ENCODE results near the gene FLII.
"Not testable (repeated sequence)": the region's sequence is repeated elsewhere in the genome, so short reads cannot be mapped to it uniquely, and the experiment has no call there.

FLII gene

GRCh38 chr17:18238299-18238698, 20.2 kb downstream of the FLII start:
- DNase-seq: no peak

- no peak for DNase-seq
Measured at GRCh38 chr17:18237461-18237860, 21.1 kb downstream of the FLII start.

GRCh38 chr17:18236494-18236893, 22.0 kb downstream of the FLII start:
- no peak for DNase-seq

GRCh38 chr17:18235743-18236256, 22.7 kb downstream of the FLII start:
- DNase-seq: peak; percentile 15

- no peak for DNase-seq
Measured at GRCh38 chr17:18234853-18235380, 23.6 kb downstream of the FLII start.

GRCh38 chr17:18233803-18234518, 24.6 kb downstream of the FLII start:
- DNase-seq: no peak

- DNase-seq: no peak
Measured at GRCh38 chr17:18231164-18231563, 27.4 kb downstream of the FLII start.

- DNase-seq: no peak
Measured at GRCh38 chr17:18230288-18231141, 28.0 kb downstream of the FLII start.

- no peak for DNase-seq
Measured at GRCh38 chr17:18229771-18230170, 28.8 kb downstream of the FLII start.

- no peak for DNase-seq
Measured at GRCh38 chr17:18229254-18229653, 29.3 kb downstream of the FLII start.

- DNase-seq: no peak
Measured at GRCh38 chr17:18228176-18228682, 30.3 kb downstream of the FLII start.

- no peak for DNase-seq
Measured at GRCh38 chr17:18227635-18228034, 30.9 kb downstream of the FLII start.

GRCh38 chr17:18226284-18226945, 32.1 kb downstream of the FLII start:
- DNase-seq: no peak

GRCh38 chr17:18225642-18226283, 32.8 kb downstream of the FLII start:
- DNase-seq: peak; percentile 12

- peak; percentile 98 for DNase-seq
Measured at GRCh38 chr17:18225121-18225641, 33.4 kb downstream of the FLII start, which contains the start of gene LLGL1. LLGL1 (plus strand) TSS chr17:18225635; CDS start chr17:18225683, 48 bp downstream.

- no peak for DNase-seq
Measured at GRCh38 chr17:18224387-18225120, 34.0 kb downstream of the FLII start.

- no peak for DNase-seq
Measured at GRCh38 chr17:18224053-18224386, 34.5 kb downstream of the FLII start.

- no peak for DNase-seq
Measured at GRCh38 chr17:18218756-18219415, 39.7 kb downstream of the FLII start.

GRCh38 chr17:18217412-18218015, 41.0 kb downstream of the FLII start:
- DNase-seq: peak; percentile 85

GRCh38 chr17:18216906-18217305, 41.6 kb downstream of the FLII start:
- DNase-seq: not testable (repeated sequence)
